GM18526 (cell line): ENCODE measurements around the gene ZNF141.

ENCODE experiments used
- POLR2A ChIP-seq: IDR thresholded peaks from 3 replicates; pipeline ENCODE4 v1.6.1; 2011; ENCODE audit not compliant: insufficient read length; ENCODE audit errors: extremely low read depth

Gene ZNF141

DNA sequence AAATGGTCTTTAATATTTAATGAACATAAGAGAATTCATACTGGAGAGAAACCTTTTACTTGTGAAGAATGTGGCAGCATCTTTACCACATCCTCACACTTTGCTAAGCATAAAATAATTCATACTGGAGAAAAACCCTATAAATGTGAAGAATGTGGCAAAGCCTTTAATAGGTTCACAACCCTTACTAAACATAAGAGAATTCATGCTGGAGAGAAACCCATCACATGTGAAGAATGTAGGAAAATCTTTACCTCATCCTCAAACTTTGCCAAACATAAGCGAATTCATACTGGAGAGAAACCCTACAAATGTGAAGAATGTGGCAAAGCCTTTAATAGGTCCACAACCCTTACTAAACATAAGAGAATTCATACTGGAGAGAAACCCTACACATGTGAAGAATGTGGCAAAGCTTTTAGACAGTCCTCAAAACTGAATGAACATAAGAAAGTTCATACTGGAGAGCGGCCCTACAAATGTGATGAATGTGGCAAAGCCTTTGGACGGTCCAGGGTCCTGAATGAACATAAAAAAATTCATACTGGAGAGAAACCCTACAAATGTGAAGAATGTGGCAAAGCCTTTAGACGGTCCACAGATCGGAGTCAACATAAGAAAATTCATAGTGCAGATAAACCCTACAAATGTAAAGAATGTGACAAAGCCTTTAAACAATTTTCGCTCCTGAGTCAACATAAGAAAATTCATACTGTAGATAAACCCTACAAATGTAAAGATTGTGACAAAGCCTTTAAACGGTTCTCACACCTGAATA is 35.6 kb downstream of the ZNF141 start:
- TF ChIP-seq POLR2A, result no peak

- no peak for TF ChIP-seq POLR2A
These were observed 36.9 kb downstream of the ZNF141 start for GRCh38 chr4:374298-375160.

DNA sequence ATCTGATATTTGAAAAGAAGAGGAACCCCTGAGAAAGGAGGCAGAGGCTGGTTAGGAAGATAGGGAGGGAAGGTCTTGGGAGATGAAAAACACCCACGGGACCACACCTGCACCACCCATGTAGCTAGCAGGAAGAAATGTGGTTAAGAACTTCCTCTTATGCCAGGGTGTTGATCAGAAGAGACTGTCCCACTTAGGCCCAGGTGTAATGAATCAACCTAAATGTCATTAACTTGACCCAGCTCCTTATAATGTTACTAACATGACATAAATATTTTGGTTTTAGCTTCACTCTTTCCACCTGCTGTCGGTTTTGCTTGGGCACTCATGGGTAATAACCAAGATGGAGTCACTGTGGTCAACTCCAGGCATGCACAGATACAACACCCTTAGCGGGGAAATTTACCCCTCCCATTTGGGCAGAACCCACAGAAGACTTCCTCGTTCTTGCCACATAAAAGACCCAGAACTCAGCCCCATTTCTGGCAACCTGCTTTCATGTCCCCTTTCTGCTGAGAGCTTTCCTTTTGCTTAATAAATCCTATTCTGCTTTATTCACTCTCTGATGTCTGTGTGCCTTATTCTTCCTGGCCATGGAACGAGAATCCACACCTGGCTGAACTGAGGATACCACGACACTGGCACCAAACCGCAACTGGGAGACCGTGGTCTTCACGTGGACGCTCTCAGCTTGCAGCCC is 46.8 kb downstream of the ZNF141 start:
- no peak for TF ChIP-seq POLR2A

DNA sequence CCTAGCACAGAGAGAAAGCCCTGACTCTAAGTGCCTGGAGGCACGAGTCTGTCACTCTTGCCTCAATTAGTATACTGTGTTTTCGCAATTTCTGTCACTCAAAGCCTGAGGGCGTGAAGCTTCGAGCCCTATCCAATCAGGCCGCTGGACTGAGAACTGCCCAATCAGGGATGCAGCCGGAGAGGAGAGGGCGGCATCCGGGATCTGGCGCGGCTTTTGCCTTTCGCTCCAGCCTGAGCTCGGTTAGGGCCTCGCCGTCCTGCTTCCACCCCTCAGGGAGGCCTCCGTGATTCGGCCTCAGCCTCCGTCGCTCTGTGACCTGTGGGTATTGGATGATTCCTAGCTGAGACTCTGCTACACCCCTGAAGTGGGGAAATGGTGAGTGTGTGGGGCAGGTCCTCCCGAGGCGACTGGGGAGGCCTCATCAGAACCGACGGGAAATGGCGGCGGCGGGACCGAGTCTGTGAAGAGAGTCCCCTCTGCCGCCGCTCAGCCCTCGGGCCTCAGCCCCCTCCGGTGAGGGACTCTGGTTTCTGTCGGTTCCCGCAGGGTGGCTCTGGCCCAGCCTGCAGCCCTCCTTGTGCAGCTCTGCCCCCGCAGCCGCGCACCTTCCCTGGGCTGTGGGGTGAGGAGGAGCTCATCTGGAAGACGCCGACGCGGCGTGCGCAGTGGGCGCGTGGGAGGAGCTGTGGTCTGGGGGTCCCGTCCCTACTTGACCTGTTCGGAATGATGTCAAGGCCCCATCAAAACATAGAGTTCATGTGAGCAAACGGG is 48.5 kb downstream of the ZNF141 start:
- no peak for TF ChIP-seq POLR2A

GRCh38 chr4:386708-387105 is 49.1 kb downstream of the ZNF141 start:
- TF ChIP-seq POLR2A, result no peak

- TF ChIP-seq POLR2A, result no peak
These were observed 66.4 kb downstream of the ZNF141 start for GRCh38 chr4:404006-404405.

- no peak for TF ChIP-seq POLR2A
These were observed 85.0 kb downstream of the ZNF141 start for GRCh38 chr4:422587-422986.
